Measurements from ENCODE around the gene CXCL5. TPM values are rescaled to one million over a fixed set of nuclear protein-coding genes. Genes with fewer than 3 reads are reported as not detected.

The CXCL5 gene
- total and polyA plus RNA-seq, 2 of the 13 experiments (the other 11 are each of a cell fraction or from before 2014, with no cell fraction given): not detected

- TF ChIP-seq PAXIP1 (CRISPR knock-in tag; conservative IDR thresholded peaks at IDR 0.05) (peak; percentile 33; the same call in 1 of the 2 replicates), TCF7 (IDR thresholded peaks at IDR 0.05; ENCODE audit: low read depth) (peak; percentile 91), SIX1 (CRISPR knock-in tag; IDR thresholded peaks at IDR 0.05; ENCODE audit: borderline replicate concordance) (peak; percentile 53; the same call in 1 of the 2 replicates), TFAP4 (IDR thresholded peaks at IDR 0.05; ENCODE audit: borderline replicate concordance, low read depth) (peak; percentile 46; the same call in 1 of the 2 replicates), NCOA2 (CRISPR knock-in tag; IDR thresholded peaks at IDR 0.05) (peak; percentile 91), ZNF614 (CRISPR knock-in tag; IDR thresholded peaks at IDR 0.05; ENCODE audit: borderline replicate concordance) (no peak), ZNF562 (CRISPR knock-in tag; IDR thresholded peaks at IDR 0.05; ENCODE audit: borderline replicate concordance) (no peak), ZBTB33 (CRISPR knock-in tag; IDR thresholded peaks at IDR 0.05) (no peak), FOXA1 (IDR thresholded peaks at IDR 0.05) (no peak), FOXA1 (CRISPR knock-in tag; IDR thresholded peaks at IDR 0.05) (peak; percentile 85), TBX2 (CRISPR knock-in tag; IDR thresholded peaks at IDR 0.05; ENCODE audit: borderline replicate concordance) (peak; percentile 55; the same call in 1 of the 2 replicates), TFDP1 (CRISPR knock-in tag; IDR thresholded peaks at IDR 0.05; ENCODE audit: borderline replicate concordance) (no peak), SMC3 (IDR thresholded peaks at IDR 0.05; ENCODE audit: low read length) (no peak), YY1 (IDR thresholded peaks at IDR 0.05; ENCODE audit: insufficient read depth, insufficient replicate concordance, low read depth, low read length) (no peak), TBX3 (IDR thresholded peaks at IDR 0.05; ENCODE audit: borderline replicate concordance) (peak; percentile 48; the same call in 1 of the 2 replicates), FOXA3 (CRISPR knock-in tag; IDR thresholded peaks at IDR 0.05) (peak; percentile 75), FOSL2 (CRISPR knock-in tag; IDR thresholded peaks at IDR 0.05) (peak; percentile 31; the same call in 1 of the 2 replicates), SIX4 (CRISPR knock-in tag; IDR thresholded peaks at IDR 0.05) (peak; percentile 77; the same call in 1 of the 2 replicates), ATF3 (CRISPR knock-in tag; IDR thresholded peaks at IDR 0.05) (peak; percentile 82), SOX6 (IDR thresholded peaks at IDR 0.05) (no peak), SOX6 (CRISPR knock-in tag; IDR thresholded peaks at IDR 0.05) (peak; percentile 92), TCF7L2 (IDR thresholded peaks at IDR 0.05; ENCODE audit: low read depth, low read length) (peak; percentile 70)
Observed at GRCh38 chr4:74005528-74005927, 7.1 kb upstream of the CXCL5 start (continued).
